Vagina (tissue), 2 donors: ENCODE results near the gene DUSP3. TPM values are rescaled to one million over a fixed set of nuclear protein-coding genes. Genes with fewer than 3 reads are reported as not detected.

Experiments used
- DNase-seq, 2 donors: peaks; one replicate each; pipeline ENCODE4 v3.0.0-alpha.2; 2017; ENCODE audit errors: extremely low spot score in 2 of 2
- H3K27ac ChIP-seq: fragments of 200-600 bp; sonication (generic); one replicate; pipeline ENCODE4 v1.5.1; 2019
- H3K27me3 ChIP-seq: fragments of 200-600 bp; sonication (generic); one replicate; pipeline ENCODE4 v1.5.1; 2019
- H3K36me3 ChIP-seq, 2 donors: fragments of 200-600 bp; sonication (generic); one replicate each; pipeline ENCODE4 v1.5.1; 2017 to 2019
- H3K4me1 ChIP-seq: fragments of 200-600 bp; sonication (generic); one replicate; pipeline ENCODE4 v1.5.1; 2019
- H3K4me3 ChIP-seq, 2 donors: fragments of 200-600 bp; sonication (generic); 1 replicate in 1 of 2; 2 replicates in 1 of 2; pipeline ENCODE4 v1.5.1; 2016 to 2019
- H3K9me3 ChIP-seq: fragments of 200-600 bp; sonication (generic); one replicate; pipeline ENCODE4 v1.5.1; 2019
- POLR2A ChIP-seq, 2 donors: fragments of 450-650 bp; IDR thresholded peaks; one replicate each; pipeline ENCODE4 v1.6.1; 2017; ENCODE audit warnings: antibody characterized with exemption in 2 of 2, mild to moderate bottlenecking in 2 of 2, moderate library complexity in 2 of 2
- POLR2AphosphoS5 ChIP-seq, 2 donors: sonication (generic); formaldehyde crosslinking; IDR thresholded peaks; one replicate each; pipeline ENCODE4 v1.9.0; 2017; ENCODE audit warnings: antibody characterized with exemption in 2 of 2, mild to moderate bottlenecking in 2 of 2, low read depth in 1 of 2; ENCODE audit not compliant: insufficient read depth in 1 of 2
- intact Hi-C: fragments of 100-400 bp; cut with DNase I; formaldehyde crosslinking; loops from one replicate; pipeline ENCODE4 v1.15.1; 2023
- total RNA-seq: library from RNA; depleted of rRNA; stranded (reverse); fragments of >200 nt; gene quantifications from one replicate; pipeline ENCODE4 v1.2.3, GENCODE V29; 2016
- TF ChIP-seq, protein P1 (sequence below), 3 experiments: fragments of 450-650 bp in 2 of 3; fragments of 200-600 bp in 1 of 3; sonication (generic) in 1 of 3; IDR thresholded peaks; one replicate each; pipeline ENCODE4 v1.5.1; 2017 to 2019; ENCODE audit warnings: antibody characterized with exemption in 3 of 3, mild to moderate bottlenecking in 2 of 3, moderate library complexity in 2 of 3

The DUSP3 gene
- total RNA-seq, 1 donor from 2014 or later, result 43.5 TPM

DNA sequence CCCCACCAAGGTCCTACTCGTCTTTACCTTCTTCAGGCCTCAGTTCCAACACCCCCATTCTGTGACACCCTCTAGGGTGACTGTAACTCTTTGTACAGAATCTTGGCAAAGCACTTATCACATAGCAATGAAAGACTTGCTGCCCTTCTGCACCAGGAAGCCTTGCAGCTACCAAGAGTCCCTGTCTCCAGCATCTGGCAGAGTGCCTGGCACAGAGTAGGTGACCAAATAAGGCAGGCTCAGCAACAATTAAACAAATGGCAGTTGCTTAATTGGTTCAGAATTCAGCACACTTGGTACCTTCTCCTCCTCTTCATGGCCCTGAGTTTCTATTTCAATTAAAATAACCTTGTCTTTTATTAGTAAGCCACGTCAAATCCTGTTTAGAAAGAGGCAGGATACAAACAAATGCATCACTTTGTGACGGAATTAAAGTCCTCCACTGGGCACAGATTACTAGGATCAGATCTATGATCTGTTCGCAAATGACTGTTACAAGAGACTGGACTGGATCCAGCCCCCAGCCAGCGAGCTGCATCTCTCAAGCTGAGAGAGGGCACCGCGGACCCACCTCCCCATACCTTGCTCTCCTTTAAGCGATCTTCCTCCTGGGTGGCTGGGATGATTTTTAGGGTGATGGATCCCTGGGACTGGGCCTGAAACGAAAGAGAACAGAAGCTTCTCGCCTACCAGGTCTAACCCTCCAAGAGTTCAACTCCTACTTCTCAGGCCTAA is 44.7 kb upstream of the DUSP3 start:
- H3K4me3 ChIP-seq, result no peak overlapping the region
- intact Hi-C loops, result no loop called here
- no peak for TF ChIP-seq POLR2A (IDR thresholded peaks at IDR 0.05)
- TF ChIP-seq, protein P1, sequence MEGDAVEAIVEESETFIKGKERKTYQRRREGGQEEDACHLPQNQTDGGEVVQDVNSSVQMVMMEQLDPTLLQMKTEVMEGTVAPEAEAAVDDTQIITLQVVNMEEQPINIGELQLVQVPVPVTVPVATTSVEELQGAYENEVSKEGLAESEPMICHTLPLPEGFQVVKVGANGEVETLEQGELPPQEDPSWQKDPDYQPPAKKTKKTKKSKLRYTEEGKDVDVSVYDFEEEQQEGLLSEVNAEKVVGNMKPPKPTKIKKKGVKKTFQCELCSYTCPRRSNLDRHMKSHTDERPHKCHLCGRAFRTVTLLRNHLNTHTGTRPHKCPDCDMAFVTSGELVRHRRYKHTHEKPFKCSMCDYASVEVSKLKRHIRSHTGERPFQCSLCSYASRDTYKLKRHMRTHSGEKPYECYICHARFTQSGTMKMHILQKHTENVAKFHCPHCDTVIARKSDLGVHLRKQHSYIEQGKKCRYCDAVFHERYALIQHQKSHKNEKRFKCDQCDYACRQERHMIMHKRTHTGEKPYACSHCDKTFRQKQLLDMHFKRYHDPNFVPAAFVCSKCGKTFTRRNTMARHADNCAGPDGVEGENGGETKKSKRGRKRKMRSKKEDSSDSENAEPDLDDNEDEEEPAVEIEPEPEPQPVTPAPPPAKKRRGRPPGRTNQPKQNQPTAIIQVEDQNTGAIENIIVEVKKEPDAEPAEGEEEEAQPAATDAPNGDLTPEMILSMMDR (IDR thresholded peaks at IDR 0.05), result no peak
- TF ChIP-seq POLR2AphosphoS5 (IDR thresholded peaks at IDR 0.05; ENCODE audit: insufficient read depth in 1 of 2, low read depth in 1 of 2), result peak in 1 of 2 donors; percentile 22
- H3K27me3 ChIP-seq, result no peaks in the 10 kb centered on the region
- peaks cover 0 to 8% of the 10 kb centered on the region in 2 donors for H3K36me3 ChIP-seq
- H3K9me3 ChIP-seq, result no peaks in the 10 kb centered on the region
- peak overlapping the region; percentile 23 for H3K27ac ChIP-seq
- DNase-seq, result no peak
- peaks cover 4% of the 10 kb centered on the region for H3K4me1 ChIP-seq

DNA sequence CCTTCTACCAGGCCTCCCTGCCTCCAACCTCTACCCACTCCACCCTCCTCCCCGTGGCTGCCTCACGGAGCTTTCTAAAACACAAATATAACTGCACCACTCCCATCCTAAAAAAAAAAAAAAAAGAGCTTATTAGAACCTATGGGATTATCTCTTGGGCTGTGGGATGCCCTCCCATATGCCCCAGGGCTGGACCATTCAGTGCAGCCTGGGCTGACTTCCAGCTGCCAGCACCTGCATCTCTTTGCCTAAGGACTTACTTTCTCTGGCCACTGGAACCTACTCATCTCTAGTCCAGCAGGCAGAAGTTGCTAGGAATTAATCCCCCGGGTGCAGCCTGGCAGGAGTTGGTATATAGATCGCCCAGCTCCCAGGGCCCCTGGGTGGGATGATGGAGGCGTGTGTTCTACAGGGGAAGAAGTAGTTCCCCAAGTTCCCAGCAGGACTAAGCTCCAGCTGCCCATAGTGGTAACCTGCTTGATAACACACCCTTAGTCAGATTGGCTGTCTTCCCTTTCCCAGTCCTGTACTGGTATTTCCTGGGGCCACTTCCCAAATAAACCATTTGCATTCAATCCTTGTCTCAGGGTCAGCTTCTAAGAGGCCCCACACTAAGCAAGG is 43.9 kb upstream of the DUSP3 start:
- Histone ChIP-seq H3K9me3 (no peaks in the 10 kb centered on the region), H3K4me1 (peaks cover 4% of the 10 kb centered on the region), H3K36me3 (peaks cover 0 to 8% of the 10 kb centered on the region in 2 donors), H3K4me3 (no peak overlapping the region), H3K27ac (no peak overlapping the region), H3K27me3 (no peaks in the 10 kb centered on the region)
- no peak for DNase-seq
- intact Hi-C loops, result no loop called here
- TF ChIP-seq POLR2A (IDR thresholded peaks at IDR 0.05) (no peak), POLR2AphosphoS5 (IDR thresholded peaks at IDR 0.05; ENCODE audit: insufficient read depth in 1 of 2, low read depth in 1 of 2) (no peak)
- TF ChIP-seq, protein P1 (IDR thresholded peaks at IDR 0.05), result no peak

DNA sequence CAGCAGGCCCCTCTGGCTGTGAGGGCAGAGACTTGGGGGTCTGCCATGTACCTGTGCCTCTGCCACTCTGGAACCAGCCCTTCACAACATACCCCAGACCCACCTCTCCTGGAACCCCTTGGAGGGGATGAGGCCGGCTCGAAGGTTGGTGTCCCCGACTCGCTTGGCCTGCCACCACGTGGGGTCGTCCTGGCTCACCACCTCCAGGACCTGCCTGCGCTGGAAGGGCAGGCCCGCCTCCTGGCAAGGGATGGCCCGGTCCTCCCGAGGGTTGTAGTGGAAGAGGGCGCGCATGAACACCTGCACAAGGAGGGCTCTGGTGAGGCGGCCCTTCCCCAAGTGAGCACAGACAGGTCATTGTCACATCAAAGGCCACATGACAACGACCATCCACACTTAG is 42.0 kb upstream of the DUSP3 start:
- no peaks in the 10 kb centered on the region for H3K9me3 ChIP-seq
- intact Hi-C loops, result no loop called here
- H3K4me1 ChIP-seq, result peaks cover 4% of the 10 kb centered on the region
- DNase-seq, result no peak
- TF ChIP-seq, protein P1 (IDR thresholded peaks at IDR 0.05), result no peak
- TF ChIP-seq POLR2AphosphoS5 (IDR thresholded peaks at IDR 0.05; ENCODE audit: insufficient read depth in 1 of 2, low read depth in 1 of 2) (no peak), POLR2A (IDR thresholded peaks at IDR 0.05) (no peak)
- peaks cover 0 to 13% of the 10 kb centered on the region in 2 donors for H3K36me3 ChIP-seq
- H3K27me3 ChIP-seq, result no peaks in the 10 kb centered on the region
- H3K27ac ChIP-seq, result no peak overlapping the region
- no peak overlapping the region for H3K4me3 ChIP-seq

DNA sequence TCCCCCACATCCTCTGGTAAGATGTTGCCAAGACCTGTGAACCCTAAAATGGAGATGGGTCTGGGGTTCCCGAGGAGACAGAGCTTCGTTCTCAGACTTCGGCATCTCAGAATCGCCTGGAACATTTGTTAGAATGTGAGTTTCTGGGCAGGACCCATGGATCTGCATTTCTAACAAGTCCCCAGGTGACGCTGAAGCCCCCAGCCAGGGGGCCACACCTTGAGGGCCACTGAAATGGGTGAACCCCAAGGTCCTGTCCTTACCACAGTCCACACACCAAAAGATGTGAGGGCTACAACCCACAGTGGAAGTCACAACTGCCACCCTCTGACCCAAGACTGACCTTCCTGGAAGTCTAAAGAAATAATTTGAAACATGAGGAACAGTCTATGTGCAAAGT is 40.2 kb upstream of the DUSP3 start:
- no peak overlapping the region for H3K27ac ChIP-seq
- peaks cover 0 to 11% of the 10 kb centered on the region in 2 donors for H3K36me3 ChIP-seq
- H3K9me3 ChIP-seq, result no peaks in the 10 kb centered on the region
- TF ChIP-seq POLR2AphosphoS5 (IDR thresholded peaks at IDR 0.05; ENCODE audit: insufficient read depth in 1 of 2, low read depth in 1 of 2) (no peak), POLR2A (IDR thresholded peaks at IDR 0.05) (no peak)
- TF ChIP-seq, protein P1 (IDR thresholded peaks at IDR 0.05), result no peak
- no peak for DNase-seq
- peaks cover 4% of the 10 kb centered on the region for H3K4me1 ChIP-seq
- intact Hi-C loops, result no loop called here
- H3K27me3 ChIP-seq, result no peaks in the 10 kb centered on the region
- no peak overlapping the region for H3K4me3 ChIP-seq

DNA sequence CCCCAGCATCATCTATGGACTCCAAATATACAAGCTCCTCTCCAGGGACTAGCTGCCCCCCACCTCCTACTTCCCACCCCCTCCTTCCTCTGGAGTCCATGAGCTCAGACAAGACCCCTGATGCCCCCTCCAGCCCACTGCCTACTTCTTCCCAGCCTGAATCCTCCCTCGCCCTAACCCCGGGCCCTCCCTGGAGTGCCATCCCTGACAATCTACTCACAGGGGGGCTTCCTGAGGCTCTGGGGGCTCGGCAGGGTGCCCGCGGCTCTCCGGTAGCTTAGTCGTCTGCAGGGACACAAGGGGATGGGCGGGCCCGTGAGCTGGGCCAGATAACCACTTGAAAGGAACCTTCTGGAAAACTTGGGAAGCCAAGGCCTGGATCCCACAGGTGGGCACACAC is 39.0 kb upstream of the DUSP3 start:
- DNase-seq, result no peak
- Histone ChIP-seq H3K4me1 (no peaks in the 10 kb centered on the region), H3K27ac (no peak overlapping the region), H3K4me3 (no peak overlapping the region), H3K36me3 (peaks cover 0 to 20% of the 10 kb centered on the region in 2 donors), H3K27me3 (no peaks in the 10 kb centered on the region), H3K9me3 (no peaks in the 10 kb centered on the region)
- intact Hi-C loops, result no loop called here
- TF ChIP-seq, protein P1 (IDR thresholded peaks at IDR 0.05), result no peak
- TF ChIP-seq POLR2AphosphoS5 (IDR thresholded peaks at IDR 0.05; ENCODE audit: insufficient read depth in 1 of 2, low read depth in 1 of 2) (no peak), POLR2A (IDR thresholded peaks at IDR 0.05) (no peak)
